Measurements from ENCODE around the gene SMAD6. TPM values are rescaled to one million over a fixed set of nuclear protein-coding genes. Genes with fewer than 3 reads are reported as not detected.

Gene SMAD6
- total and polyA plus RNA-seq, 10 of the 15 experiments (the other 5 are each of a cell fraction or from before 2014, with no cell fraction given), result under 0.01 to 0.10 (median 0.03) TPM; not detected in 7

GRCh38 chr15:66745530-66746230 is 43.6 kb downstream of the SMAD6 start (continued):
- TF ChIP-seq BCLAF1 (IDR thresholded peaks at IDR 0.05) (no peak), RELA (IDR thresholded peaks at IDR 0.05; ENCODE audit: borderline replicate concordance, partially characterized antibody) (no peak), CTCF (IDR thresholded peaks at IDR 0.05 in 2 of 3, conservative IDR thresholded peaks at IDR 0.05 in 1 of 3; ENCODE audit: control insufficient read depth in 2 of 3, extremely low read depth in 1 of 3, insufficient read depth in 1 of 3, low read depth in 3 of 3, low read length in 3 of 3) (no peak), ZNF622 (IDR thresholded peaks at IDR 0.05) (no peak), LARP7 (IDR thresholded peaks at IDR 0.05) (no peak), ZBTB11 (CRISPR knock-in tag; IDR thresholded peaks at IDR 0.05) (no peak)

All from GM12878 (cell line).